Ishikawa (cell line): ENCODE results near the gene ADARB1.

Experiments
- CEBPB ChIP-seq: IDR thresholded peaks from 2 replicates; pipeline ENCODE4 v1.6.1; 2012
- CREB1 ChIP-seq: IDR thresholded peaks from 2 replicates; pipeline ENCODE4 v1.6.1; 2012; ENCODE audit warnings: low read depth
- EGR1 ChIP-seq: IDR thresholded peaks from 2 replicates; pipeline ENCODE4 v1.6.1; 2012
- EP300 ChIP-seq: IDR thresholded peaks from 2 replicates; pipeline ENCODE4 v1.6.1; 2012; ENCODE audit warnings: borderline replicate concordance
- FOXM1 ChIP-seq: IDR thresholded peaks from 2 replicates; pipeline ENCODE4 v1.6.1; 2012; ENCODE audit warnings: low read depth, borderline replicate concordance
- NFIC ChIP-seq: IDR thresholded peaks from 2 replicates; pipeline ENCODE4 v1.6.1; 2012
- RAD21 ChIP-seq: IDR thresholded peaks from 2 replicates; pipeline ENCODE4 v1.6.1; 2012; ENCODE audit warnings: low read depth
- TAF1 ChIP-seq: IDR thresholded peaks from 2 replicates; pipeline ENCODE4 v1.6.1; 2012; ENCODE audit warnings: low read depth, mild to moderate bottlenecking
- TCF12 ChIP-seq: IDR thresholded peaks from 2 replicates; pipeline ENCODE4 v1.6.1; 2012; ENCODE audit warnings: low read depth
- TEAD4 ChIP-seq: IDR thresholded peaks from 2 replicates; pipeline ENCODE4 v1.6.1; 2012
- YY1 ChIP-seq: IDR thresholded peaks from 2 replicates; pipeline ENCODE4 v1.6.1; 2012; ENCODE audit warnings: low read depth
- ZBTB7A ChIP-seq: IDR thresholded peaks from 2 replicates; pipeline ENCODE4 v1.6.1; 2012; ENCODE audit warnings: low read depth
- TF ChIP-seq, protein P1 (sequence below): IDR thresholded peaks from 2 replicates; pipeline ENCODE4 v1.6.1; 2012
- TF ChIP-seq, protein P2 (sequence below): IDR thresholded peaks from 2 replicates; pipeline ENCODE4 v1.6.1; 2012
- TF ChIP-seq, protein P3 (sequence below): IDR thresholded peaks from 2 replicates; pipeline ENCODE4 v1.6.1; 2012; ENCODE audit warnings: low read depth, mild to moderate bottlenecking

ADARB1 gene

GRCh38 chr21:45200581-45201296, 126.4 kb downstream of the ADARB1 start:
- TF ChIP-seq, protein P1, sequence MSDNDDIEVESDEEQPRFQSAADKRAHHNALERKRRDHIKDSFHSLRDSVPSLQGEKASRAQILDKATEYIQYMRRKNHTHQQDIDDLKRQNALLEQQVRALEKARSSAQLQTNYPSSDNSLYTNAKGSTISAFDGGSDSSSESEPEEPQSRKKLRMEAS: no peak
- TF ChIP-seq CEBPB: no peak
- no peak for TF ChIP-seq FOXM1
- TF ChIP-seq YY1: no peak
- no peak for TF ChIP-seq RAD21
- no peak for TF ChIP-seq EP300
- no peak for TF ChIP-seq TAF1
- no peak for TF ChIP-seq EGR1
- TF ChIP-seq, protein P2, sequence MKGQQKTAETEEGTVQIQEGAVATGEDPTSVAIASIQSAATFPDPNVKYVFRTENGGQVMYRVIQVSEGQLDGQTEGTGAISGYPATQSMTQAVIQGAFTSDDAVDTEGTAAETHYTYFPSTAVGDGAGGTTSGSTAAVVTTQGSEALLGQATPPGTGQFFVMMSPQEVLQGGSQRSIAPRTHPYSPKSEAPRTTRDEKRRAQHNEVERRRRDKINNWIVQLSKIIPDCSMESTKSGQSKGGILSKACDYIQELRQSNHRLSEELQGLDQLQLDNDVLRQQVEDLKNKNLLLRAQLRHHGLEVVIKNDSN: no peak
- TF ChIP-seq, protein P3, sequence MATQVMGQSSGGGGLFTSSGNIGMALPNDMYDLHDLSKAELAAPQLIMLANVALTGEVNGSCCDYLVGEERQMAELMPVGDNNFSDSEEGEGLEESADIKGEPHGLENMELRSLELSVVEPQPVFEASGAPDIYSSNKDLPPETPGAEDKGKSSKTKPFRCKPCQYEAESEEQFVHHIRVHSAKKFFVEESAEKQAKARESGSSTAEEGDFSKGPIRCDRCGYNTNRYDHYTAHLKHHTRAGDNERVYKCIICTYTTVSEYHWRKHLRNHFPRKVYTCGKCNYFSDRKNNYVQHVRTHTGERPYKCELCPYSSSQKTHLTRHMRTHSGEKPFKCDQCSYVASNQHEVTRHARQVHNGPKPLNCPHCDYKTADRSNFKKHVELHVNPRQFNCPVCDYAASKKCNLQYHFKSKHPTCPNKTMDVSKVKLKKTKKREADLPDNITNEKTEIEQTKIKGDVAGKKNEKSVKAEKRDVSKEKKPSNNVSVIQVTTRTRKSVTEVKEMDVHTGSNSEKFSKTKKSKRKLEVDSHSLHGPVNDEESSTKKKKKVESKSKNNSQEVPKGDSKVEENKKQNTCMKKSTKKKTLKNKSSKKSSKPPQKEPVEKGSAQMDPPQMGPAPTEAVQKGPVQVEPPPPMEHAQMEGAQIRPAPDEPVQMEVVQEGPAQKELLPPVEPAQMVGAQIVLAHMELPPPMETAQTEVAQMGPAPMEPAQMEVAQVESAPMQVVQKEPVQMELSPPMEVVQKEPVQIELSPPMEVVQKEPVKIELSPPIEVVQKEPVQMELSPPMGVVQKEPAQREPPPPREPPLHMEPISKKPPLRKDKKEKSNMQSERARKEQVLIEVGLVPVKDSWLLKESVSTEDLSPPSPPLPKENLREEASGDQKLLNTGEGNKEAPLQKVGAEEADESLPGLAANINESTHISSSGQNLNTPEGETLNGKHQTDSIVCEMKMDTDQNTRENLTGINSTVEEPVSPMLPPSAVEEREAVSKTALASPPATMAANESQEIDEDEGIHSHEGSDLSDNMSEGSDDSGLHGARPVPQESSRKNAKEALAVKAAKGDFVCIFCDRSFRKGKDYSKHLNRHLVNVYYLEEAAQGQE: no peak
- no peak for TF ChIP-seq TCF12
- TF ChIP-seq CREB1: no peak
- TF ChIP-seq NFIC: no peak
- TF ChIP-seq ZBTB7A: no peak
- TF ChIP-seq TEAD4: no peak

DNA sequence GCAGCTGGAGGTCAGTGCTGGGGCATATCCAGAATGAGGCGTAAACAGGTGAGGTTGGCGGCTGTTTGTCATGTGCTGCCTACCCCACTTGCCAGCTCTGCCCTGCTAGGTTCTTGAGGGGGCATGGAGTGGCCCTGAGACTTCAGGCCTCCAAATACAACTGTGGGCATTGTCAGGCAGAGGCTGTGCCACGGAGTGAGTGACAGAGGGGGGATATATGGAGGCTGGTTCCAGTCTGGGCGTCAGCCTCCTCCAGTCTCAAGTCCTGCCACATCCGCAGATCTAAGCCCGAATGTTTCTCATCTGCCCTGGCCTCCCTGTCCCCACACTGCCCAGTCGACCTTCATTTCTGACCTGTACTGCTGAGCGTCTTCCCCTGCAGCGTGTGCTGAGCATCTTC, 128.0 kb downstream of the ADARB1 start:
- TF ChIP-seq, protein P1: no peak
- TF ChIP-seq EP300 (no peak), TEAD4 (no peak), CEBPB (no peak), TAF1 (no peak), NFIC (no peak), RAD21 (no peak)

DNA sequence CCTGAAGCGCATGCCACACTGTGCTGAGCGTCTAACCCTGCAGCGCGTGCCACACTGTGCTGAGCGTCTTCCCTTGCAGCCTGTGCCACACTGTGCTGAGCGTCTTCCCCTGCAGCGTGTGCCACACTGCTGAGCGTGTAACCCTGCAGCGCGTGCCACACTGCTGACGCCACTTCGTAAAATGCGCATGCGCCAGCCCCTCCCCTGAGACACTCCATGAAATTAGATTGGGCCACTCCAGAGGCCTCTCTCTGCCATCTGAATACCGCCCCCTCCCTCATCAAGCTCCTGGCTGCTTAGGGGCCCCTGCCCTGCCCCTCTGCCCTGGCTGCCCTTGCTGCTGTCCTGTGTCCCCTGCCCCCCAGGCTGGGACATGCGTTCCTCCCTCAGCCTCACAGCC, 128.5 kb downstream of the ADARB1 start:
- TF ChIP-seq, protein P2: no peak
- TF ChIP-seq TAF1 (no peak), CREB1 (no peak)
- TF ChIP-seq, protein P3: no peak

GRCh38 chr21:45203983-45204382, 129.6 kb downstream of the ADARB1 start:
- TF ChIP-seq CEBPB (no peak), CREB1 (no peak), EP300 (no peak), EGR1 (no peak), ZBTB7A (no peak), FOXM1 (no peak), TAF1 (no peak), TEAD4 (no peak), NFIC (no peak), YY1 (no peak), RAD21 (no peak), TCF12 (no peak)
- TF ChIP-seq, protein P1: no peak
- TF ChIP-seq, protein P2: no peak
- TF ChIP-seq, protein P3: no peak
